Measurements from ENCODE around the gene PI4KB. TPM values are rescaled to one million over a fixed set of nuclear protein-coding genes. Genes with fewer than 3 reads are reported as not detected.

Gene PI4KB
- polyA plus RNA-seq, 1 donor (not counting 4 experiments of a cell fraction or from before 2014, with no cell fraction given) = 40.9 TPM

GRCh38 chr1:151294742-151295462, 32.3 kb downstream of the PI4KB start:
- Histone ChIP-seq H2AFZ (ENCODE audit: control insufficient read depth, low read length) (no peak overlapping the region), H3K9me1 (ENCODE audit: control insufficient read depth, extremely low read depth, insufficient read depth, low read length) (no peaks in the 10 kb centered on the region), H3K9me3 (ENCODE audit: control insufficient read depth, low read depth, low read length) (no peaks in the 10 kb centered on the region), H3K4me3 (ENCODE audit: control insufficient read depth in 2 of 3, extremely low read depth in 1 of 3, insufficient read depth in 2 of 3, low read depth in 1 of 3, low read length in 3 of 3) (no peak overlapping the region), H4K20me1 (ENCODE audit: control insufficient read depth, extremely low read depth, insufficient read depth, low read length) (no peaks in the 10 kb centered on the region), H3K36me3 (ENCODE audit: control insufficient read depth in 2 of 2, extremely low read depth in 1 of 2, insufficient read depth in 2 of 2, low read length in 2 of 2) (peaks cover 36 to 38% of the 10 kb centered on the region in 2 experiments), H3K4me1 (ENCODE audit: control insufficient read depth, extremely low read depth, insufficient read depth, low read length) (no peaks in the 10 kb centered on the region), H3K79me2 (ENCODE audit: control insufficient read depth, insufficient read depth, low read length) (no peaks in the 10 kb centered on the region), H3K9ac (ENCODE audit: control insufficient read depth, extremely low read depth, insufficient read depth, low read length) (no peak overlapping the region), H3K27me3 (ENCODE audit: control insufficient read depth, extremely low read depth, insufficient read depth, low read length) (no peaks in the 10 kb centered on the region), H3K27ac (ENCODE audit: control insufficient read depth, insufficient read depth, low read length) (no peak overlapping the region), H3K4me2 (ENCODE audit: control insufficient read depth, extremely low read depth, insufficient read depth, low read depth, low read length) (no peak overlapping the region)
- dilution Hi-C loops (cut with MboI; ENCODE audit: extremely low pct_ligation_motif_present, low sequenced_read_pairs) = no loop called here
- FAIRE-seq = no peak
- no peak for DNase-seq (ENCODE audit: low read depth, low spot score)
- no peak for TF ChIP-seq CTCF (optimal IDR thresholded peaks at IDR 0.05 in 1 of 3, IDR thresholded peaks at IDR 0.05 in 1 of 3, conservative IDR thresholded peaks at IDR 0.05 in 1 of 3; ENCODE audit: extremely low read depth in 1 of 3, insufficient read depth in 2 of 3, low read length in 3 of 3)
- no peak for TF ChIP-seq EZH2 (IDR thresholded peaks at IDR 0.05; ENCODE audit: low read length)

GRCh38 chr1:151293093-151293492, 34.1 kb downstream of the PI4KB start:
- no peaks in the 10 kb centered on the region for H3K9me3 ChIP-seq (ENCODE audit: control insufficient read depth, low read depth, low read length)
- no peaks in the 10 kb centered on the region for H3K9me1 ChIP-seq (ENCODE audit: control insufficient read depth, extremely low read depth, insufficient read depth, low read length)
- no peaks in the 10 kb centered on the region for H3K79me2 ChIP-seq (ENCODE audit: control insufficient read depth, insufficient read depth, low read length)
- peaks cover 32 to 40% of the 10 kb centered on the region in 2 experiments for H3K36me3 ChIP-seq (ENCODE audit: control insufficient read depth in 2 of 2, extremely low read depth in 1 of 2, insufficient read depth in 2 of 2, low read length in 2 of 2)
- H3K27ac ChIP-seq (ENCODE audit: control insufficient read depth, insufficient read depth, low read length) = no peak overlapping the region
- no peaks in the 10 kb centered on the region for H4K20me1 ChIP-seq (ENCODE audit: control insufficient read depth, extremely low read depth, insufficient read depth, low read length)
- H3K4me3 ChIP-seq (ENCODE audit: control insufficient read depth in 2 of 3, extremely low read depth in 1 of 3, insufficient read depth in 2 of 3, low read depth in 1 of 3, low read length in 3 of 3) = no peak overlapping the region
- DNase-seq (ENCODE audit: low read depth, low spot score) (no peak), FAIRE-seq (no peak)
- dilution Hi-C loops (cut with MboI; ENCODE audit: extremely low pct_ligation_motif_present, low sequenced_read_pairs) = no loop called here
- no peaks in the 10 kb centered on the region for H3K4me1 ChIP-seq (ENCODE audit: control insufficient read depth, extremely low read depth, insufficient read depth, low read length)
- H3K4me2 ChIP-seq (ENCODE audit: control insufficient read depth, extremely low read depth, insufficient read depth, low read depth, low read length) = no peak overlapping the region
- H2AFZ ChIP-seq (ENCODE audit: control insufficient read depth, low read length) = no peak overlapping the region
- no peak overlapping the region for H3K9ac ChIP-seq (ENCODE audit: control insufficient read depth, extremely low read depth, insufficient read depth, low read length)
- H3K27me3 ChIP-seq (ENCODE audit: control insufficient read depth, extremely low read depth, insufficient read depth, low read length) = no peaks in the 10 kb centered on the region
- TF ChIP-seq CTCF (optimal IDR thresholded peaks at IDR 0.05 in 1 of 3, IDR thresholded peaks at IDR 0.05 in 1 of 3, conservative IDR thresholded peaks at IDR 0.05 in 1 of 3; ENCODE audit: extremely low read depth in 1 of 3, insufficient read depth in 2 of 3, low read length in 3 of 3) (no peak), EZH2 (IDR thresholded peaks at IDR 0.05; ENCODE audit: low read length) (no peak)

All from keratinocyte (primary cell).